Measurements from ENCODE around the gene MYCL.

DNA sequence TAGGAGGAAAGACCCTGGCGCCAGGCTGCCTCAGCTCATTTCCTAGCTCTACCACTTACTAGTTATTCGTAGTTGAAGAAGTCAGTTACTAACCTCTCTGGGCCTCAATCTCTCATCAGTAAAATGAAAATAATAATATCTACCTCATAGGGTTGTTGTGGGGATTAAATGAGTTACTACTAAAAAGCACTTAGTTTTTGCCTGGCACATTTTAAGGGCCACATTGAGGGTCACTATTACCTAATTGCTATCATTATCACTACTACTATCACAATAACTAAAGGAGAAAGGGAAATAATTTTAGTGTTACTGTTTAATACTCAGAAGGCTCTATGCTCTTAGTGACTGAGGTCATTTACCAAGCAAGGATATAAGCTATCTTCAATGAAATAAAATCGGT is 43.4 kb downstream of the MYCL start:
- TF ChIP-seq REPIN1 (tag by site-specific recombination; IDR thresholded peaks at IDR 0.05; ENCODE audit: low read depth) (no peak), GLIS1 (tag by site-specific recombination; IDR thresholded peaks at IDR 0.05) (no peak), SETDB1 (IDR thresholded peaks at IDR 0.05; ENCODE audit: insufficient read length, low read length) (no peak)
- TF ChIP-seq, protein P1, sequence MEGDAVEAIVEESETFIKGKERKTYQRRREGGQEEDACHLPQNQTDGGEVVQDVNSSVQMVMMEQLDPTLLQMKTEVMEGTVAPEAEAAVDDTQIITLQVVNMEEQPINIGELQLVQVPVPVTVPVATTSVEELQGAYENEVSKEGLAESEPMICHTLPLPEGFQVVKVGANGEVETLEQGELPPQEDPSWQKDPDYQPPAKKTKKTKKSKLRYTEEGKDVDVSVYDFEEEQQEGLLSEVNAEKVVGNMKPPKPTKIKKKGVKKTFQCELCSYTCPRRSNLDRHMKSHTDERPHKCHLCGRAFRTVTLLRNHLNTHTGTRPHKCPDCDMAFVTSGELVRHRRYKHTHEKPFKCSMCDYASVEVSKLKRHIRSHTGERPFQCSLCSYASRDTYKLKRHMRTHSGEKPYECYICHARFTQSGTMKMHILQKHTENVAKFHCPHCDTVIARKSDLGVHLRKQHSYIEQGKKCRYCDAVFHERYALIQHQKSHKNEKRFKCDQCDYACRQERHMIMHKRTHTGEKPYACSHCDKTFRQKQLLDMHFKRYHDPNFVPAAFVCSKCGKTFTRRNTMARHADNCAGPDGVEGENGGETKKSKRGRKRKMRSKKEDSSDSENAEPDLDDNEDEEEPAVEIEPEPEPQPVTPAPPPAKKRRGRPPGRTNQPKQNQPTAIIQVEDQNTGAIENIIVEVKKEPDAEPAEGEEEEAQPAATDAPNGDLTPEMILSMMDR (tag by site-specific recombination; IDR thresholded peaks at IDR 0.05), result no peak
- TF ChIP-seq, protein P2, sequence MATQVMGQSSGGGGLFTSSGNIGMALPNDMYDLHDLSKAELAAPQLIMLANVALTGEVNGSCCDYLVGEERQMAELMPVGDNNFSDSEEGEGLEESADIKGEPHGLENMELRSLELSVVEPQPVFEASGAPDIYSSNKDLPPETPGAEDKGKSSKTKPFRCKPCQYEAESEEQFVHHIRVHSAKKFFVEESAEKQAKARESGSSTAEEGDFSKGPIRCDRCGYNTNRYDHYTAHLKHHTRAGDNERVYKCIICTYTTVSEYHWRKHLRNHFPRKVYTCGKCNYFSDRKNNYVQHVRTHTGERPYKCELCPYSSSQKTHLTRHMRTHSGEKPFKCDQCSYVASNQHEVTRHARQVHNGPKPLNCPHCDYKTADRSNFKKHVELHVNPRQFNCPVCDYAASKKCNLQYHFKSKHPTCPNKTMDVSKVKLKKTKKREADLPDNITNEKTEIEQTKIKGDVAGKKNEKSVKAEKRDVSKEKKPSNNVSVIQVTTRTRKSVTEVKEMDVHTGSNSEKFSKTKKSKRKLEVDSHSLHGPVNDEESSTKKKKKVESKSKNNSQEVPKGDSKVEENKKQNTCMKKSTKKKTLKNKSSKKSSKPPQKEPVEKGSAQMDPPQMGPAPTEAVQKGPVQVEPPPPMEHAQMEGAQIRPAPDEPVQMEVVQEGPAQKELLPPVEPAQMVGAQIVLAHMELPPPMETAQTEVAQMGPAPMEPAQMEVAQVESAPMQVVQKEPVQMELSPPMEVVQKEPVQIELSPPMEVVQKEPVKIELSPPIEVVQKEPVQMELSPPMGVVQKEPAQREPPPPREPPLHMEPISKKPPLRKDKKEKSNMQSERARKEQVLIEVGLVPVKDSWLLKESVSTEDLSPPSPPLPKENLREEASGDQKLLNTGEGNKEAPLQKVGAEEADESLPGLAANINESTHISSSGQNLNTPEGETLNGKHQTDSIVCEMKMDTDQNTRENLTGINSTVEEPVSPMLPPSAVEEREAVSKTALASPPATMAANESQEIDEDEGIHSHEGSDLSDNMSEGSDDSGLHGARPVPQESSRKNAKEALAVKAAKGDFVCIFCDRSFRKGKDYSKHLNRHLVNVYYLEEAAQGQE (tag by site-specific recombination; IDR thresholded peaks at IDR 0.05), result no peak

Data from HEK293 (cell line).